ENCODE data around the gene VEZF1.

Gene VEZF1

GRCh38 chr17:57949649-57950048 lies 38.4 kb downstream of the VEZF1 start:
- DNase-seq (ENCODE audit: low spot score): no peak

DNA sequence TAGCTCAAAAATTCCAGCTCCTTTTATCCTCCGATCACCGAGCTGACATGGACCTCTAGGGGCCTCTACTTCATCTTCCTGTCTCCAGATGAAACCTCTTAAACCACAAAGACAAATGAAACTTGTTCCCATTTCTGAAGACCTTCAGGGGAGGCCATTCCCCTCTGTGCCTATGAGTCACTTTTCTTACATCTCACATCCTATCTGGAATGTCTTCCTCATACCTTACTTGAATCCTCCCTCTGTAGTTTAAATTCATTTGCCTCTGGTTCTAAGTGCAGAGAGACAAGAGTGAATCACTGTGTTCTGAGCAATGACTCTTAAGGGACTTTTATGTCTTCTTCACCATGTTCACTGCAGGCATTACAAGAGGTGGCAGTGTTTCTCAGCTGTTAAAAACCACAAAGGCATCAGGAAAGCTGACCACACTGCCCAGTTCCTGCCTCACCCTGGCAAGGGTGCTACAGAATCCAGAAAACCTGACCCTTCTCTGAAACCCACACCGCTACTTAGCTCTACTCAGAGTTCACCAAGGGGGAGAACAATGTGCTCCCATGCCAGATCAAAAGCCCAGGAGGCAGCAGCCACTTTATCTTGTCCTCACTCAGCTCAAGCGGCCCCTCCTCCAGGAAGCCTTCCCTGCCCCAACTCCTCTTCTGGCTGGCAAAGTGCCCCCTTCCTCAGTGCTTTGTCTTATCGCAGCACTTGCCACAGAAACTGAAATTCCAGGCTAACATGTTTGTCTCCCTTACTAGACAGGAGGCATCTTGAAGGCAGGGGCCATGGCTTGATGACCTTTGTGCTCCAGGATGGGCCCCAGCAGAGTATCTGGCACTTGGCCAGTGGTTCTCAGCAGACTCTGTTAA lies 39.3 kb downstream of the VEZF1 start:
- DNase-seq (ENCODE audit: low spot score): no peak

- no peak for DNase-seq (ENCODE audit: low spot score)
These were observed 39.9 kb downstream of the VEZF1 start for GRCh38 chr17:57948169-57948554.

DNA sequence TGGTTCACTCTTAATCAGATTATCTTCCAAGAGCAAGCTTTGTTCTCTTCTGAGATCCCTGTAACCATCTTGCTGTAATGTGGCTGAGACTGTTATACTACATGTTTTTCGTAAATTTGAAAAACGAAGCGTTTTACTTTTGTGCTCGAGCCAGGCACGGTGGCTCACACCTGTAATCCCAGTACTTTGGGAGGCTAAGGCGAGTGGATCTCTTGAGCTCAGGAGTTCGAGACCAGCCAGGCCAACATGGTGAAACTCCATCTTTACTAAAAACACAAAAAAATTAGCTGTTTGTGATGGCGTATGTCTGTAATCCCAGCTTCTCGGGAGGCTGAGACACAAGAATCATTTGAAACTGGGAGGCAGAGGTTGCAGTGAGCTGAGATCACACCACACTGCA lies 40.7 kb downstream of the VEZF1 start:
- DNase-seq (ENCODE audit: low spot score): no peak

DNA sequence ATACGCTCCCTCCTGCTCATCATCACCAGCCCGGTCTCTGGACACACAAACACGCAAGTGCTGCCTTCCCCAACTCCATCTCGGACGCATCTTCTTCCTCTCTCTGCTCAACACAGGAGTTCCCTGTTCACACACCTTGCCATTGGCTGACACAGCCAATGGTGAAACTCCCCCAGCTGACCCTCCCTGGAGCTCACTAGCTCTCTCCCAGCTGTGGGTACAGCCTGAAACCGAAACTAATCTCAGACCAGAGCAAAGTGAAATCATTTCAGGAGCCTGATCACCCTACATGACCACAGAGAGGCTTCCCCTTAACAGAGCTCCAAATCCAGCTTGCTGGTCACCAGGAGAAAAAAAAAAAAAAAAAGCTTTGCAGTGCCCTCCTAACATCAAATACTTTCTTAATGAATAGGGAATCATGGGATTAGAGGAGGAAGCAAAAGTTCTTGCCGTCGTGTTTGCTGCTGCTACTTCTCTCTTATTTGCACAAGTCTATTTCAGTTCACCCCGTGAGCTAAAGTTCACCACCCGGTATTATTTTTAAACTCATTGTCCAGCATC lies 41.2 kb downstream of the VEZF1 start:
- DNase-seq (ENCODE audit: low spot score): peak; percentile 67

GRCh38 chr17:57945996-57946797 lies 41.9 kb downstream of the VEZF1 start:
- no peak for DNase-seq (ENCODE audit: low spot score)

DNA sequence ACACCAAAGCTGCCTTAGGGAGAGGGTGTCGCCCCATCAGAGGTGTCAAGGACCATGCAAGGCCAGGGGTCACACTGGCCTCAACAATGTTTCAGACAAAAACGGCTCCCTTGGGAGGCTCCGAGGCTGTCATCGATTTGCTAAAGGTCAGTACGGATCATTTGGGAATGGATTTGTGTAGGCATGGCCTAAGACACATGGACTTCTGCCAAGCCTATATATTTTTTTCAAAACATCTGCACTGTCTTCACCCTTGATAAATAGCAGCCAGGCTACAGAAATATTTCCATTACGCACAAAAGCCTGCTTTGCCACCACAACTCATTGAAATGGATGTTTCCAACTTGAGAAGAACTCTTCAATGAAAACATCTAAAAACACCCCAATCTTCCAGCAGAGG lies 43.1 kb downstream of the VEZF1 start:
- no peak for DNase-seq (ENCODE audit: low spot score)

DNA sequence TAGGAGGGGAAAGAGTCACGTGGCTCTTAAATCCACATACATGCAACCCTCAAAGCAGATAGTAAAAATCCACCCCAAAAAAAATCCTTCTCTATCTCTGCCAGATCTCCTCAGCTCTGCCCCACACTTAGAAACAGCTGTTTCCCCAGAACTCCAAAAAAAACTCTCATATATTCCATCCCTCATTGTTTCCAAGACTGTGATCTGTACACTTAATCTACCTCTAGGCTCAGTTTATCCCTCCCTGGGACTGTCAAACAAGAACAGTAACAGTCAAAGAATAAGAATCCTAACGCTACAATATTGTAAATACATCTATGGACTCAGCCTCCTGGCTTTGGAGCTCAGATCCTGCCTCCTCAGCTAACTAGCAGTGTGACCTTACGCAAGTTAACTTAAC lies 44.4 kb downstream of the VEZF1 start:
- no peak for DNase-seq (ENCODE audit: low spot score)

GRCh38 chr17:57943140-57943539 lies 44.9 kb downstream of the VEZF1 start:
- DNase-seq (ENCODE audit: low spot score): no peak

GRCh38 chr17:57941384-57942370 lies 46.4 kb downstream of the VEZF1 start:
- no peak for DNase-seq (ENCODE audit: low spot score)

GRCh38 chr17:57940653-57941329 lies 47.3 kb downstream of the VEZF1 start:
- no peak for DNase-seq (ENCODE audit: low spot score)

- no peak for DNase-seq (ENCODE audit: low spot score)
These were observed 47.8 kb downstream of the VEZF1 start for GRCh38 chr17:57940231-57940630.

DNA sequence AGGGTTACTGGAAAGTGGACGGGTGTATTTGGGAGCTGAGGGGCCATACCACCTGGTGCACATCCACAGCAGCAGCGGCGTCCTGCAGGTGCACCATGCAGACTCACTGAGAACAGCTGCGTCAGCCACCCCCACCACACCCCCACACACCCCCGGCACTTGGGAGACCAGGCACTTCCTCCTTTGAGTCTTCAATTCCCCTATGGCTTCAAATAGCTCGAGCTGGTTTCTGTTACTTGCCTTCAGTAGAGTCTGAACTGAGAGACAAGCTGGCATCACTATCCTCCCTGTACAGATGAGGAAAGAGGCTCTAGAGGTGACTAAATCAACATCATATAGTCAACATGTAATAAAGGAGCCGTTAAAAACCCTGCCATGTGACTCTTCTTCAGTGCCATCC lies 48.3 kb downstream of the VEZF1 start:
- DNase-seq (ENCODE audit: low spot score): no peak

- peak; percentile 51 for DNase-seq (ENCODE audit: low spot score)
These were observed 50.0 kb downstream of the VEZF1 start for GRCh38 chr17:57938061-57938502.

- no peak for DNase-seq (ENCODE audit: low spot score)
These were observed 50.6 kb downstream of the VEZF1 start for GRCh38 chr17:57937492-57937891.

GRCh38 chr17:57935833-57936807 lies 51.9 kb downstream of the VEZF1 start:
- no peak for DNase-seq (ENCODE audit: low spot score)

GRCh38 chr17:57931488-57932137 lies 56.4 kb downstream of the VEZF1 start:
- DNase-seq (ENCODE audit: low spot score): no peak

DNA sequence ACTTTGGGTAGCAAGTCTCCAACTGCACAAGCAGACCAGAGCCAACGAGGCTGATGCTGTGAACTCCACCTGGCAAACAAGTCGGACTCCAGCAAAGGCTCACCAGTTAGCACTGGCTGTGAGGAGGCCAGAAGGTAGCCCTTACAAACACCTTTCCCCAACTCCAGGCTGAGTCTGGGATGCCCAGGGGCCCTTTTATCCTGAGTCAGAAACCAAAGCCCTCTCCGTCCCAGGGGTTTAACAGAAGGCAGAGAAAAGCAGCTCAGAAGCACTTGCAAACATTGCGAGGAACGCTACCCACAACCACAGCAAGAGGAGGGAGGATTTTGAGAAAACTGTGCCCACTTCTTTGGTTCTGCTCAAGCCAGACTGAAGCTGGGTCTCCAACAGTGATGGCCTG lies 57.8 kb downstream of the VEZF1 start:
- DNase-seq (ENCODE audit: low spot score): no peak

DNA sequence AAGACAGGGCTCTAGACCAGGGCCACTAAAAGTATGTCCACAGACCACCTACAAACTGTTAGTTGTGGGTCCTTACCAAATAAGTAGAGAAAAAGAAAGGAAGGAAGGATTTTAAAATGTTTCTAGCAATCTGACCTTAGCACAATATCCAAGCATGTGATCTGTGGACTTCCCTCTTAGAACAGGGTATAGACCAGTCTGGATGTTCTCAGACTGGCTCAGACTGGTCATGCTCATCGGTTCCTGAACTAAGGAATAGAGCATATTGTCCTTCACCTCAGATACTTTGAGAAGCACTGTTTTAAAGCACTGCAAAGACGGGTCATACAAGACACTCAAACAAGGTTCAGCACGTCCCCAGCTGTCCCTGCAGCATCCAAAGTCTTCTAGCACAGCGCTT lies 58.7 kb downstream of the VEZF1 start:
- DNase-seq (ENCODE audit: low spot score): no peak
